NCI-H2171 (cell line): Measurements from ENCODE around the gene MAPK8.

Experiments
- DNase-seq: peaks from one replicate; lab custom pipeline; 2025; lab: John Stamatoyannopoulos, UW

MAPK8 gene

DNA sequence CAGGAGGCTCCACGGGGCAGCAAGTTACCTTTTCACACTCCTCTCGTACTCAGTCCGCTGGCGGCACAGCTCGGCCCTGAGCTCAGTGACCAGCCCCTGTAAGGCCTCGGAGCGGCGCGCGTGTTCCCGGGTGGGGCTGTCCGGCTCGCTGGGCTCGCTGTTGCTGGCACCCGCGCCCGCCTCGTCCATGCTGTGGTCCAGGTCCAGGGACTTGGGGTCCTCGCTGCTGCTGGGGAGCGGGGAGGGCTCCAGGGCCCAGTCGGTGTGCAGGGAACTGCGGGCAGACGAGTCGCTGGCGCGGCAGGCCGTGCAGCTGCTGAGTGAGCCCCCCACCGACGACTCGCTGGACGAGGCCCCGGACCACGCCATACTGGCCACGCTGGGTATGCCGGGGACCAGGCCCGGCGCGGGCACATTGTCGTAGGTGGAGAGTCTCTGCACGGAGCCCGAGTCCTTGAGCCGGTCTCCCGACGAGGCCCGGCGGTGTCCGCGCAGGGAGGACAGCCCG lies 143.8 kb downstream of the MAPK8 start:
- no peak for DNase-seq

DNA sequence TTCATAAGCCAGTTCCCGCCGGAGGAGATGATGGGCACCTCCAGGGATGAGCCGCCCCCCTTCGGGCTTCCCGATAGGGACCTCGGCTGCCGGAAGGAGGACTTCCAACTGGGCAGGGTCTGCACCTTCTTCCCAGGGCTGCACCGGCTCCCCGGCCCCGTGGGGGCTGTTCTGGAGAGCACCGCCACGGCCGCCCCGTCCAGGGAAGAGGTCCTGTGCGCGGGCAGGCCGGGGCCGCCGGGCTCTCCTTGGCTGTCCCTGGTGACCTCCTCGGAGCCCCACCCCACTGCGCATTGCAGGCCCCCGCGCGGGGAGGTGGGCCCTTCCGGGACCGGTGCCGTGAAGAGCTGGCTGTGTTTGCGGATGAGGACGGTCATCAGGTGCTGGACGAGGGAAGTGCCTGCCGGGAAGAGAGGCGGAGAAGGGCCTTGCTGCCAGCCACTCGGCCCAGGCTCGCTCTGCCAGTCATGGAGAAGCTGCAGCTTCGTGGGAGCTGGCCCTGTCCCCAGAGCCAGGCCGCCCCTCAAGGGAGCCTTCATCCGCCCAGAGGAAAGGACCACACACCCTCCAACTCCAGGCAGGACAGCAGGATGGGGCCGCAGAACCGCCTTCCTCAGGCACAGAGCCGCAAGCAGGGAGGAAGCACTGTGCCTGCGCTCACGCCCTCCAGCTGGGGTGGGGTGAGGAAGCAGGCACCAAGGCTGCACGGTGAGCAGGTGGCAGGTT lies 144.4 kb downstream of the MAPK8 start:
- no peak for DNase-seq

DNA sequence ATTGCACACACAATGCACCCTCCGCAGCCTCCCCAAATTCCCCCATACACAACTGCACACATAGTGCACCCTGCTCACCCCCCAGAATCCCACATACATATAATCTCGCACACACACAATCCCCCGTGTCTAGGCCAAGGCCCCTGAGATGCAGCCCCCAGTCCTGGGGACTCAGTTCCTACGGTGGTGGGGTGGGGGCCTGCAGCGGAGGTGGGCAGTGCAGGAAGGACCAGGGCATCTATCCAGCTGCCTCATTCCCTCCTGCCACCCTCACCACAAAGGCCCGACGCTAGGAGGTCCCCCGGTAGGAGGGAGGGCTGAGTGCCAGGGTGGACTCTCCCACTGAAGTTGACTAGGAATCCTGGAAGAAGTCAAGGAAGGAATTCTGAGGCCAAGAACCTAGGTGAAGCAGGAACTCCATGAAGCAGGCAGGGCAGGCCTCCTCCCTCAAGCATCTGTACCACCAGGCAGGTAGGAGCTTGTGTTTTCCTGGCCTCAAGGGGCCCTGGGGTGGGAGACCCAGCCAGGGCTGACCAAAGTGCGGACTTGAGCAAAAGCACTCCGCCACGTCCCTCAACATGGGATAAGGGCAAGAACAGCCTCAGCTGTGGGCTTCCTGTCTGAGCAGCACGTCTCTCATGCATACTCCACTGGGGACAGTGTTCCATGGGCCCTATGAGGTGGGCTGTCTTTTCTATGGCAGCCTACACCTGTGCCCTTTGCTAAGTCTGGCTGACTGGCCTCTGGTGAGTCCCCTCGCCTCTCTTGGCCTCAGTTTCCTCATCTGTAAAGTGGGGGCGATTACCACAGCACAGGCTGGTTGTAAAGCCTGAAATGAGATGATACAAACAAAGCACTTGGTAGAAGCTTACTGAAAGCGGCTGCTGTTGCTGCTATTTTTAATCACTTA lies 145.7 kb downstream of the MAPK8 start:
- no peak for DNase-seq

DNA sequence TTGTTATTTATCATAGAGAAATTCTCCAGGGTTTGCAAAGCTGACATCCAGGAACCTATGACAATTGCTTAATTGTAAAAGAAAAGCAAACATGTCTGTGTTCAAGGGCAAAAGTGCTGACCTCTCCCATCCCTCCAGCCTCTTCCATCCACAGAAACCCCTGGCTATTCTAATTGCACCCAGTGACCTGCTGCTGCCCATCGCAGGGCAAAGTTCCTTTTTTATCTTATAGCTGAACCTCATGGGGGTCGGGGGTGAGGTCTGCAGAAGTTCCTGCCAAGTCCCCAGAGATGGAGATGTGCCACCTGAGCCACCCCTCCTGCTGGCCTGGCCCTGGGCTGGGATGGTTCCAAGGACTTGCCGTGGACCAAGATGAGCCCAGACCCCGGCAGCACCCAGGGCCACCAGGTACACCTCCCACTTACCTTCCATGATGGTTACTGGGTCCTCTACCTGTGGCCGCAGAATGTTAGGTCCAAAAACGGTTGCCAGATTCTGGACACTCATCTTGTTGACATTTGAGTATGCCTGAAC lies 146.5 kb downstream of the MAPK8 start:
- DNase-seq = no peak

DNA sequence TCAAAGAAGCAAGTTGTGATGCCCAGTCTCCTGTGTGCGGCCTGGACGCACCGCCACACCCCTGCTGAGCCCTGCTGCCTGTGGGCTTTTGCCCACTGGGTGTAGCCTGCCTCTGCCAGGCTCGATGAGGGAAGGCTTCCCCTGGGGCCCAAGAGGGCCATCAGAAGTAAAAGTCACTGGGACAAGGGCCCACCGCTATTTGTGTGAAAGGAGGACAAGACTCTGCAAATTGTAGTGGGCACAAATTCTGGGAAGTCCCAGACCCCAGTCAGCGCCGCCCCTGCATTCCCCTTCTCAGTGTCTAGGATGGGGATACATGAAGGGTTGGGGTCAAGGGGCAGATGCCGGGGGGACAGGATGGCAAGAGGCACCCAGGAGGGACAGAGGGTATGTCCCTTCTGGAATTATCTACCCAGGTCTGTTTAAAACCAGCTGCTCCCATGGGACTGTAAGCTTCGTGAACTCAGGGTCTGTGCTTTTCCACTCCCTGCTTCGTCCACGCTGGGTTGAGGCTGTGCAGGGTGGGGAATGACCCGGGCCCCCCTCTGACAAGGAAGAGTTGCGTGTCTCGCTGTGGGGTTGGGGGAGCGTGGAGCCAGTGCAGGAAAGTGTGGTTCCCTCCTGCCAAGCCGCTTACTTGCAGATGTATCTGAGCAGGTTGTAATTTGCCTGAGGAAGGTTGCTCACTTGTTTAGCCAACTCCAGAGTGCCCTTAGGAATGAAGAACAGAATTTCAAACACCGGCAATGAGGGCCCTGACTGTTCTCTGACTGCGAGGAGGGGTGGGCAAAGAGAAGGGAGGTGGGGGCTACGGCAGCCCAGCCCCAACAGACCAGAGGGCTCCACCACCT lies 147.2 kb downstream of the MAPK8 start:
- no peak for DNase-seq

GRCh38 chr10:48454302-48455054 lies 148.0 kb downstream of the MAPK8 start:
- DNase-seq = no peak

- no peak for DNase-seq
These were observed 148.5 kb downstream of the MAPK8 start for GRCh38 chr10:48455055-48455391.

GRCh38 chr10:48455392-48456151 lies 149.1 kb downstream of the MAPK8 start:
- DNase-seq = no peak

DNA sequence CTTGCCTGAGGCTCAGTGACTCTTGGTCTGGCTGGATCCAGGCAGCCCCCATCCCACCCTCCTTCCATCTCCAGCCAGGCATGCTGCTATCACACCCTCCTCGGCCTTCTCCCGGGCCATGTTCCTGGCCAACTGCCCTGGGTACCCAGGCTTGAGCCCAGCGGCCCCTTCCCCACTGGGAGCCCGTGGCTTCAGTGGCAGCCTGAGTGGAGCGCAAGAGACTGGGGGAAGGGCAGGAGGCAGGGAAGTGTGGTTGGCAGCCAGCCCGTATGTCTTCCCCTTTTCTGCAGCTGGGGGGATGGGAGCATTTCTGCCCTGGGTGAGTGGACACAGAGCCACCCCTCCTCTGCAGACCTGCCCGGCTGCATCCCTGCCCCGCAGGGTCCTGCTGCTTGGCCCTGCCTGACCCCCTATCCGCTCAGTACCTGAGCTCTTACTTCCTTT lies 149.9 kb downstream of the MAPK8 start:
- no peak for DNase-seq

DNA sequence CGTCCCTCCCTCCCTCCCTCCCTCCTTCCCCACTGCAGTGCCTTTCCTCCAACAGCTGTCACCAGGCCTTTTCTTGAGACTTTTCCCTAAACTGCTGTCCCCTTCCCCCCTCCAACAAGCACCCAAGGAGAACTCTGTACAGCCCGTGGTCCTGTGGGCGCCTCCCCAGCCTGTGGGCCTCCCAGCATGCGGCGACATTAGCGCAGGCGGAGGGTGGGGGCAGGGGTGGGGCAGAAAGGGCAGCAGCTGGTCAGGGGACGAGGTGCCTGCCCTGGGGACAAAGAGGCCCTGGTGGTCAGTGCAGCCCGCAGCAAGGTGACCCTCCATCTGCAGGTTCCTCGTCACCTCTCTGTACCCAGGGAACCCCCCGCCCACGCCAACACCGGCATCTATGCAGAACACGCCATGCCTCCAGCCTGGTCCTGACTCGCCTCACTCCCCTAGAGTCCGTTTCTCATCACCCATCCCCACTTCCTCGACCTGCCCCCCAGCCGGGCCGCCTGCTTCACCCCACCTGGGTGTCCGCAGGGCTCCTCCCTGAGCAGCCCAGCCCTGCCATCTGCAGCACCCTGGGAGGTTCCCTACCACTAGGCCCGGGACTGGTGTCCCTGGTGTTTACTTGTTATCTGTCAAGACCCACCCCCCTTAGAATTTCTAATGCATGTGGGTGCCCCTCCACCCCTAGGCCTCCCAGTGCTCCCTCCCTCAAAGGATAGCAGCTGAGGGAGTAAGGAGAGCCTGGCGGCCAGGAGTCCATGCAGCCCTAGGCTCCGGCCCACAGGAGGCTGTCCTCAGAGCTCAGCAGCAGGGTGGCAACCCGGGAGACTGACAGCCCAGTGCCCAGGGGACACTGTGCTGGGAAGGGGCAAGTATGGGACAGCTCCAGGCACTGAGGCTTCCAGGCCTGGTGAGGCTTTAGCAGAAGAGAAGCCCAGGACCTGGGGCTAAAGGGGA lies 150.6 kb downstream of the MAPK8 start:
- no peak for DNase-seq

GRCh38 chr10:48457949-48458661 lies 151.6 kb downstream of the MAPK8 start:
- no peak for DNase-seq

DNA sequence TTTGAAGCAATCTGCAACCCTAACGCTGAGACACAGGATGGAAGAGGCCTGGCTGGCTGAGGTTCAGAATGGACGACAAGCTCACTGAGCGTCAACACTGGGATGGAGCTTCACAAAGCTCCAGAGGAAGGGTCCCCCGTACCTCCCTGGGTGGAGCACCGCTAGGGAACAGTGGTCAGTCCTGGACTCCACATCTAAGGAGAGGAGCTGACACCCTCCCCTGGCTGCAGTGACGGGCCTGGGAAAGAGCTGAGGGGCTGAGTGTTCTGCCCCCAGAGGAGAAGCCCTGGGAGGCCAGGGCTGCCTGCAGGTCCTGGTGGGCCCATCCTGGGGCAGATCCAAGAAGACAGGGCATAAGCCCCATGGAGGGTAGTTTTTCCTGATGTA lies 152.2 kb downstream of the MAPK8 start:
- no peak for DNase-seq

GRCh38 chr10:48459270-48460150 lies 153.0 kb downstream of the MAPK8 start:
- DNase-seq = no peak

DNA sequence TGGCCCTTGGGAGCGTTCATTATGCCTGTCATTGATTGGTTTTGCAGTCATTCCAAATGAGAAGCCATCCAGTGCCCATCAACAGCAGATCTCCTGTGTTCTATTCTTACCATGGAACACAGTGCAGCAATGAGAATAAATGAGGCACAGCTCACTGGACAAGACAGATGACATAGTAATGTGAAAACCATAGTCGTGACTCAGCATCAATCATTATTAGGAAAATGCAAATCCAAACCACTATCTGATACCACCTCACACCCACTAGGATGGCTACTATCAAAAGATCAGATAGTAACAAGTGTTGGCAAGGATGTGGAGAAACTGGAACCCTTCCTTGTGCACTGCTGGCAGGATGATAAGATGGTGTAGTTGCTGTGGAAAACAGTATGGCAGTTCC lies 153.7 kb downstream of the MAPK8 start:
- DNase-seq = no peak

DNA sequence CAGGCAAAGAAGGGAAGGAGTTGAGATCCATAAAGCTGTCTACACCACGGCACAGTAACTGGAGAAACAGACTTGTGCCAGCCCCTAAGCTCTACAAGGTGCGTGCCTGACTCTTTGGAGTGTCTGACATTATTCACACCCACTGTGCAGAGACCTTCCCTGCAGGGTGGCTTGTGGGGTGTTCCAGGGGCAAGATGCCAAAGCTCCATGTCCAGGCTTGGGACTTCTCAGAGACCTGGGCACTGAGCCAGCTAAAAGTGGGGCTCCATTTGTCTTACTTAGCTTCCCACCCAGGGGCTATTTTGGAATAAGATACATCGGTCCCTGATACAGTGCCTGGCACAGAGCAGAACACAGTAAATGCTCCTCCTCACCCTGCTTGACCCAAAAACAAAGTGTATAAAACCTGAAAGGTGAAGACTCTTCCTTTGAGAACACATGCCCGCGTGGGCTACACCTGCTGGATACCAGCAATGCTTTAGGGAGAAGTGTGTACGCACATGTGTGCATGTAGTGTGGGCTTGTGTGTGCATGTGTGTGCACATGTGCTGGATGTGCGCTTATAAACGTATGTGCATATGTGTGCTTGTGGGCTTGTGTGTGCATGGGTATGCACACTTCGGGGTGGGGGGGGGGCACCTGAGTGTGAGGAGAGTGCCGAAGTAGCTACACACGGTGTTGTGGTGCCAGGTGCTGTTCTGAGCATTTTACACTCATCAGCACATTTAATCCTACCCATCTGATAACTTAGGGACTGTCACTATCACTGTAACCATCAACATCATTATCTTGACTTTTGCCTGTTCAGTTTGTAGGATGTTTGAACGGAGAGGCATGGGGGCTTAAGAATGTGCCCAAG lies 155.4 kb downstream of the MAPK8 start:
- no peak for DNase-seq

DNA sequence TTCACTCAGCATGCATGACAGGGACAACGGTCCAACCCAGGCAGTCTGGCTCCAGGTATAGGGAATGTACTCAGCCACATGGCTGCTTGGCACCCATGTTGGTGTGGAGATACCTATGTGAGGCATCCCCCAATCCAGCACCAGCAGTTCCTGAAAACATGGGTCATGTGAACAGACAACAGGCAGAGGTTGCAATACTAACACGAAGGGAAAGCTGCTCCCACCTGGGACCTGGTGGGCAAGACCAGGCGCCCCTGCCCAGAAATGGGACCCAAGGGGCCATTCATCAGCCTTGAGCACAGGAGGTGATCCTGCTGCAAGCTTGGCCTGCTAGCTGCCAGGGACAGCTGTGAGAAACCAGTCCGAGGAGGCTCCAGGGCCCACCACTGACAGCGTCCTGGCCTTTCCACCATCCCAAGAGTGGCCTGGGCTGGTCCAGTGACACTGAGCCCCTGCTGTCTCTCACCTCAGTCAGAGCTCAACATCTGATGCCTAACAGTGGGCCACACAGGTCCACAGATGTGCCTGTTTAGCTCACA lies 156.1 kb downstream of the MAPK8 start:
- no peak for DNase-seq
